ENCODE results near the gene OLFM4. TPM values are rescaled to one million over a fixed set of nuclear protein-coding genes. Genes with fewer than 3 reads are reported as not detected.

The OLFM4 gene
- polyA plus RNA-seq, 1 donor (not counting 4 experiments of a cell fraction or from before 2014, with no cell fraction given): not detected

DNA sequence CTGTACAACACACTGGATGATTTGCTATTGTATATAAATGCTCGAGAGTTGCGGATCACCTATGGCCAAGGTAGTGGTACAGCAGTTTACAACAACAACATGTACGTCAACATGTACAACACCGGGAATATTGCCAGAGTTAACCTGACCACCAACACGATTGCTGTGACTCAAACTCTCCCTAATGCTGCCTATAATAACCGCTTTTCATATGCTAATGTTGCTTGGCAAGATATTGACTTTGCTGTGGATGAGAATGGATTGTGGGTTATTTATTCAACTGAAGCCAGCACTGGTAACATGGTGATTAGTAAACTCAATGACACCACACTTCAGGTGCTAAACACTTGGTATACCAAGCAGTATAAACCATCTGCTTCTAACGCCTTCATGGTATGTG is 21.5 kb downstream of the OLFM4 start:
- Histone ChIP-seq H3K27ac (ENCODE audit: control insufficient read depth, insufficient read depth, low read length) (no peak overlapping the region), H3K9me3 (ENCODE audit: control insufficient read depth, low read depth, low read length) (no peaks in the 10 kb centered on the region), H4K20me1 (ENCODE audit: control insufficient read depth, extremely low read depth, insufficient read depth, low read length) (no peaks in the 10 kb centered on the region), H3K4me1 (ENCODE audit: control insufficient read depth, extremely low read depth, insufficient read depth, low read length) (no peaks in the 10 kb centered on the region), H3K9ac (ENCODE audit: control insufficient read depth, extremely low read depth, insufficient read depth, low read length) (no peak overlapping the region), H2AFZ (ENCODE audit: control insufficient read depth, low read length) (no peak overlapping the region), H3K36me3 (ENCODE audit: control insufficient read depth in 2 of 2, extremely low read depth in 1 of 2, insufficient read depth in 2 of 2, low read length in 2 of 2) (no peaks in the 10 kb centered on the region), H3K4me3 (ENCODE audit: control insufficient read depth in 2 of 3, extremely low read depth in 1 of 3, insufficient read depth in 2 of 3, low read depth in 1 of 3, low read length in 3 of 3) (no peak overlapping the region), H3K4me2 (ENCODE audit: control insufficient read depth, extremely low read depth, insufficient read depth, low read depth, low read length) (no peak overlapping the region), H3K27me3 (ENCODE audit: control insufficient read depth, extremely low read depth, insufficient read depth, low read length) (no peaks in the 10 kb centered on the region), H3K9me1 (ENCODE audit: control insufficient read depth, extremely low read depth, insufficient read depth, low read length) (no peaks in the 10 kb centered on the region), H3K79me2 (ENCODE audit: control insufficient read depth, insufficient read depth, low read length) (no peaks in the 10 kb centered on the region)
- TF ChIP-seq, protein P1, sequence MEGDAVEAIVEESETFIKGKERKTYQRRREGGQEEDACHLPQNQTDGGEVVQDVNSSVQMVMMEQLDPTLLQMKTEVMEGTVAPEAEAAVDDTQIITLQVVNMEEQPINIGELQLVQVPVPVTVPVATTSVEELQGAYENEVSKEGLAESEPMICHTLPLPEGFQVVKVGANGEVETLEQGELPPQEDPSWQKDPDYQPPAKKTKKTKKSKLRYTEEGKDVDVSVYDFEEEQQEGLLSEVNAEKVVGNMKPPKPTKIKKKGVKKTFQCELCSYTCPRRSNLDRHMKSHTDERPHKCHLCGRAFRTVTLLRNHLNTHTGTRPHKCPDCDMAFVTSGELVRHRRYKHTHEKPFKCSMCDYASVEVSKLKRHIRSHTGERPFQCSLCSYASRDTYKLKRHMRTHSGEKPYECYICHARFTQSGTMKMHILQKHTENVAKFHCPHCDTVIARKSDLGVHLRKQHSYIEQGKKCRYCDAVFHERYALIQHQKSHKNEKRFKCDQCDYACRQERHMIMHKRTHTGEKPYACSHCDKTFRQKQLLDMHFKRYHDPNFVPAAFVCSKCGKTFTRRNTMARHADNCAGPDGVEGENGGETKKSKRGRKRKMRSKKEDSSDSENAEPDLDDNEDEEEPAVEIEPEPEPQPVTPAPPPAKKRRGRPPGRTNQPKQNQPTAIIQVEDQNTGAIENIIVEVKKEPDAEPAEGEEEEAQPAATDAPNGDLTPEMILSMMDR (optimal IDR thresholded peaks at IDR 0.05 in 1 of 3, IDR thresholded peaks at IDR 0.05 in 1 of 3, conservative IDR thresholded peaks at IDR 0.05 in 1 of 3; ENCODE audit: extremely low read depth in 1 of 3, insufficient read depth in 2 of 3, low read length in 3 of 3): no peak
- dilution Hi-C loops (cut with MboI; ENCODE audit: extremely low pct_ligation_motif_present, low sequenced_read_pairs): no loop called here
- DNase-seq (ENCODE audit: low read depth, low spot score) (no peak), FAIRE-seq (no peak)

- no peak overlapping the region for H3K4me2 ChIP-seq (ENCODE audit: control insufficient read depth, extremely low read depth, insufficient read depth, low read depth, low read length)
- H2AFZ ChIP-seq (ENCODE audit: control insufficient read depth, low read length): no peak overlapping the region
- no peaks in the 10 kb centered on the region for H3K9me1 ChIP-seq (ENCODE audit: control insufficient read depth, extremely low read depth, insufficient read depth, low read length)
- no peaks in the 10 kb centered on the region for H3K4me1 ChIP-seq (ENCODE audit: control insufficient read depth, extremely low read depth, insufficient read depth, low read length)
- no peak for TF ChIP-seq EZH2 (IDR thresholded peaks at IDR 0.05; ENCODE audit: low read length)
- TF ChIP-seq, protein P1 (optimal IDR thresholded peaks at IDR 0.05 in 1 of 3, IDR thresholded peaks at IDR 0.05 in 1 of 3, conservative IDR thresholded peaks at IDR 0.05 in 1 of 3; ENCODE audit: extremely low read depth in 1 of 3, insufficient read depth in 2 of 3, low read length in 3 of 3): no peak
- no peaks in the 10 kb centered on the region for H3K36me3 ChIP-seq (ENCODE audit: control insufficient read depth in 2 of 2, extremely low read depth in 1 of 2, insufficient read depth in 2 of 2, low read length in 2 of 2)
- no peaks in the 10 kb centered on the region for H4K20me1 ChIP-seq (ENCODE audit: control insufficient read depth, extremely low read depth, insufficient read depth, low read length)
- no peaks in the 10 kb centered on the region for H3K27me3 ChIP-seq (ENCODE audit: control insufficient read depth, extremely low read depth, insufficient read depth, low read length)
- H3K9me3 ChIP-seq (ENCODE audit: control insufficient read depth, low read depth, low read length): no peaks in the 10 kb centered on the region
- H3K27ac ChIP-seq (ENCODE audit: control insufficient read depth, insufficient read depth, low read length): no peak overlapping the region
- H3K9ac ChIP-seq (ENCODE audit: control insufficient read depth, extremely low read depth, insufficient read depth, low read length): no peak overlapping the region
- dilution Hi-C loops (cut with MboI; ENCODE audit: extremely low pct_ligation_motif_present, low sequenced_read_pairs): no loop called here
- no peak for FAIRE-seq
- no peak overlapping the region for H3K4me3 ChIP-seq (ENCODE audit: control insufficient read depth in 2 of 3, extremely low read depth in 1 of 3, insufficient read depth in 2 of 3, low read depth in 1 of 3, low read length in 3 of 3)
- no peak for DNase-seq (ENCODE audit: low read depth, low spot score)
- no peaks in the 10 kb centered on the region for H3K79me2 ChIP-seq (ENCODE audit: control insufficient read depth, insufficient read depth, low read length)
Observed at GRCh38 chr13:53052675-53053074, 24.1 kb downstream of the OLFM4 start.
